Right atrium auricular region (tissue), 2 donors: ENCODE results near the gene GTSE1. TPM values are rescaled to one million over a fixed set of nuclear protein-coding genes. Genes with fewer than 3 reads are reported as not detected.
A peak's percentile ranks its signal among the peaks of the same experiment; 100 is the strongest.

Experiments used
- DNase-seq: peaks from one replicate; pipeline ENCODE4 v3.0.0-alpha.2; 2019; ENCODE audit warnings: low spot score
- H3K27ac ChIP-seq, 2 donors: fragments of 200-600 bp; sonication (generic); 1 replicate in 1 of 2; 2 replicates in 1 of 2; pipeline ENCODE4 v1.5.1; 2016 to 2019
- H3K27me3 ChIP-seq, 2 donors: fragments of 200-600 bp; sonication (generic); one replicate each; pipeline versions ENCODE4 v1.5.1 to v1.6.0; 2017 to 2019
- H3K36me3 ChIP-seq: fragments of 200-600 bp; sonication (generic); one replicate; pipeline ENCODE4 v1.5.1; 2016
- H3K4me1 ChIP-seq, 2 donors: fragments of 200-600 bp; sonication (generic); one replicate each; pipeline versions ENCODE4 v1.5.1 to v1.6.0; 2017 to 2019
- H3K4me3 ChIP-seq, 2 donors: fragments of 200-600 bp; sonication (generic); 1 replicate in 1 of 2; 2 replicates in 1 of 2; pipeline ENCODE4 v1.5.1; 2017 to 2019; ENCODE audit warnings: mild to moderate bottlenecking in 1 of 2, moderate library complexity in 1 of 2
- H3K9me3 ChIP-seq, 2 donors: fragments of 200-600 bp; sonication (generic); one replicate each; pipeline ENCODE4 v1.5.1; 2019
- CTCF ChIP-seq, 2 donors: fragments of 200-600 bp; sonication (generic); IDR thresholded peaks; one replicate each; pipeline ENCODE4 v1.5.1; 2019; ENCODE audit warnings: antibody characterized with exemption in 2 of 2
- total RNA-seq, 2 donors: library from RNA; depleted of rRNA; stranded (reverse); fragments of >200 nt; gene quantifications; one replicate each; pipeline ENCODE4 v1.1.0, GENCODE V29; 2016

GTSE1 gene
- total RNA-seq, 2 donors from 2014 or later, result 0.16 to 0.63 TPM

GRCh38 chr22:46338636-46339035, 42.0 kb downstream of the GTSE1 start:
- Histone ChIP-seq H3K4me3 (no peak overlapping the region), H3K36me3 (peaks cover 49% of the 10 kb centered on the region), H3K9me3 (no peaks in the 10 kb centered on the region), H3K27ac (no peak overlapping the region), H3K4me1 (peaks cover 0 to 20% of the 10 kb centered on the region in 2 donors), H3K27me3 (no peaks in the 10 kb centered on the region)
- TF ChIP-seq CTCF (IDR thresholded peaks at IDR 0.05), result no peak
- no peak for DNase-seq

GRCh38 chr22:46339956-46340355, 43.3 kb downstream of the GTSE1 start:
- no peak overlapping the region for H3K4me3 ChIP-seq
- H3K27me3 ChIP-seq, result no peaks in the 10 kb centered on the region
- peaks cover 57% of the 10 kb centered on the region for H3K36me3 ChIP-seq
- H3K27ac ChIP-seq, result no peak overlapping the region
- DNase-seq, result no peak
- H3K4me1 ChIP-seq, result peaks cover 0 to 30% of the 10 kb centered on the region in 2 donors
- no peak for TF ChIP-seq CTCF (IDR thresholded peaks at IDR 0.05)
- H3K9me3 ChIP-seq, result no peaks in the 10 kb centered on the region

DNA sequence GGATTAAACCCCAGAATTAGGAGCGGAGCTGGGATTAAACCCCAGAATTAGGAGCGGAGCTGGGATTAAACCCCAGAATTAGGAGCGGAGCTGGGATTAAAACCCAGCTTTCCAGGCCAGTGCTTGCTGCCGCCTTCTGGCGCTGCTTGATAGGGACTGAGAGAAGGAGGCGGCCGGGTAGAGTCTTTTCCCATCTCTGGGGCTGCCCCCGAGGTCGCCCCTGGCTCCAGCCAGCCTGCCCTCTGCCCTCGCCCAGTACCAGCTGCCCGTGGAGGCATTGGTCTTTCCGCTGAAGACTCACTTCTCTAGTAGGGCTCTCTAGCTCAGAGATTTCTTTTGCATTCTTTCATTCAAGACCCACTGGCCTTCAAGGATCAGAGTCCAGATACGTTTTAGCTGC, 44.0 kb downstream of the GTSE1 start:
- Histone ChIP-seq H3K27ac (no peak overlapping the region), H3K36me3 (peaks cover 64% of the 10 kb centered on the region), H3K4me1 (peaks cover 0 to 31% of the 10 kb centered on the region in 2 donors), H3K27me3 (no peaks in the 10 kb centered on the region), H3K4me3 (no peak overlapping the region), H3K9me3 (no peaks in the 10 kb centered on the region)
- DNase-seq, result no peak
- TF ChIP-seq CTCF (IDR thresholded peaks at IDR 0.05), result no peak

DNA sequence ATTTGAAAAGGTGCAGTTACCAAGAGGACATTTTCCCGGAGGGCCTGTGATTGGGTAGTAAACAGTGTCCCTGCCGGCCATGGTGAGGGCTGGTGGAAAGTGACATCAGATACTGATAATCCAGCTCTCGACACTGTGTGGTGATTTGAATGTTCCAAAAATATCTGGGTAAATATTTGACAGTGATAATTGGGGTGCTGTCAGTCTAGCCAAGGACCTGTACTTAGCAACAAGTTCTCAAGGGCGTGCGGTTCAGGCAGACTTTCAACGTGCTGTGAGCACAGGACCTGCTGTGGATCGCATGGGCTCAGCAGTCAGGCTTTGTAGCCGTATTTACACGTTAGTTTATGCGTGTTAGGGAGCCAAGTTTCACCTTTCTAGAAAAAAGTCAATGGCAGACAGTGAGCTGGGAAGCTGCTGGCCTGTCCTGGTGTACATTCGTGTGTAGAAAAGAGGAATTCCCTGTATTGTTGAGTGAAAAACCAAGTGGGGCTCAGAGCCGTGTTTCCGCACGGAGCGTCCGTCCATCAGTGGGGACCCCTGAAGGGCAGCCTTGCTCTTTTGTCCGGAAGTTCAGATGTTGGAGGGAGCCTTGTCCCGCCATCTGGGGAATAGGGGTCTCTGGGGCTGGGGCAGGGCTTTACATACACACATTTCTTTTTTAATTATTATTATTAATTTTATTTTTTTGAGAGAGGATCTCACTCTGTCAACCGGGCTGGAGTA, 50.2 kb downstream of the GTSE1 start:
- no peak for TF ChIP-seq CTCF (IDR thresholded peaks at IDR 0.05)
- Histone ChIP-seq H3K4me1 (peaks cover 0 to 53% of the 10 kb centered on the region in 2 donors), H3K27me3 (no peaks in the 10 kb centered on the region), H3K4me3 (no peak overlapping the region), H3K36me3 (peaks cover 73% of the 10 kb centered on the region), H3K9me3 (no peaks in the 10 kb centered on the region), H3K27ac (peak overlapping the region; percentile 84 to 94)
- DNase-seq, result no peak

DNA sequence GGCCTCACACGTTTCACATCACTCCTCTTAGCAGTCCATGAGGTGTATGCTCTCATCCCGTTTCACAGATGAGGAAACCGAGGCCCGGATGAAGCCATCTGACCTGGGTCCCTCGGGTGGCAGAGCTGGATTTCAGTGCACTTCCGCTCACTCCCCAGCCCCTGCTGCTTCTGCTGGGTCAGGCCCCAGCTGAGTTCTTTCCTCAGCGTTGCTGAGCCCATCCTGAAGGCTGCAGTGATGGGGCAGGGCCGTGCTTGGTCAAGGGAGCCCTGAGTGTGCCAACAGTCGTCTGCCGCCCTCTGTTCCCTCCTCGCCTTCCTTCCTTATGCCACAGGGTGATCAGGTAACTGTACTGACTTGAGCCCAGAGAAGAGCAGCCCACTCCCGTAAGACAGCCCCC, 51.0 kb downstream of the GTSE1 start:
- Histone ChIP-seq H3K27me3 (no peaks in the 10 kb centered on the region), H3K27ac (peak overlapping the region; percentile 84 to 94), H3K9me3 (no peaks in the 10 kb centered on the region), H3K4me1 (peaks cover 0 to 59% of the 10 kb centered on the region in 2 donors), H3K4me3 (no peak overlapping the region), H3K36me3 (peaks cover 73% of the 10 kb centered on the region)
- TF ChIP-seq CTCF (IDR thresholded peaks at IDR 0.05), result no peak
- no peak for DNase-seq
